HCT116 (cell line): ENCODE results near the gene RCOR1. TPM values are rescaled to one million over a fixed set of nuclear protein-coding genes. Genes with fewer than 3 reads are reported as not detected.

Experiments
- ATAC-seq: fragments of 200-7000 bp; cut with Tn5 transposase; 2 replicates; pipeline ENCODE4 v1.9.1; 2020; ENCODE audit warnings: mild to moderate bottlenecking, moderate library complexity
- BruUV-seq: library from RNA; stranded (reverse); fragments of 400-500 nt; replicated peaks from 2 replicates; lab custom pipeline; 2021; lab: Mats Ljungman, UMichigan
- CTCF ChIA-PET: fragments of 300-600 bp; sonication (Branson Sonifier 250); formaldehyde crosslinking; loops from one replicate; lab custom pipeline; 2021; ENCODE audit warnings: antibody characterized with exemption; lab: Charles Lee
- POLR2A ChIA-PET: fragments of 300-600, 350-600 bp; sonication (Branson Sonifier 250); formaldehyde crosslinking; loops from one replicate; lab custom pipeline; 2021; ENCODE audit warnings: antibody characterized with exemption; lab: Charles Lee
- RAD21 ChIA-PET, 2 experiments: fragments of 300-600 bp; sonication (Branson Sonifier 250); formaldehyde crosslinking; loops; one replicate each; lab custom pipeline; 2023; ENCODE audit warnings: low total read pairs in 2 of 2; ENCODE audit not compliant: uncharacterized antibody in 2 of 2, unreplicated experiment in 2 of 2, low non-redundant PET in 1 of 2; lab: Charles Lee
- DNase-seq: peaks from one replicate; pipeline ENCODE4 v3.0.0-alpha.2; 2010; ENCODE audit warnings: low read depth, low spot score
- H2AFZ ChIP-seq: fragments of 200-600 bp; shearing (Covaris generic), sonication (generic); 2 replicates; pipeline ENCODE4 v1.6.1; 2017; ENCODE audit warnings: low read depth, mixed run types, mixed read lengths, antibody characterized with exemption, low read length; ENCODE audit not compliant: poor library complexity, severe bottlenecking
- H3K27ac ChIP-seq: 2 replicates; pipeline ENCODE4 v1.5.1; 2012; ENCODE audit warnings: low read depth, low read length
- H3K27me3 ChIP-seq: fragments of 200-600 bp; sonication (generic); 2 replicates; pipeline ENCODE4 v1.6.1; 2016; ENCODE audit warnings: mixed run types, low read length, mixed read lengths; ENCODE audit not compliant: insufficient read depth
- H3K36me3 ChIP-seq, 2 experiments: fragments of 200-500 bp in 1 of 2; fragments of 200-600 bp in 1 of 2; sonication (Bioruptor generic) in 1 of 2; sonication (generic) in 1 of 2; 2 replicates each; pipeline versions ENCODE4 v1.5.1 to v1.6.1; 2014 to 2016; ENCODE audit warnings: low read length in 2 of 2, inconsistent platforms in 1 of 2, mixed read lengths in 1 of 2, mixed run types in 1 of 2; ENCODE audit not compliant: insufficient read depth in 2 of 2, control insufficient read depth in 1 of 2
- H3K4me1 ChIP-seq, 2 experiments: fragments of 200-600 bp in 1 of 2; sonication (generic) in 1 of 2; 2 replicates each; pipeline versions ENCODE4 v1.5.1 to v1.6.1; 2012 to 2017; ENCODE audit warnings: low read length in 2 of 2, inconsistent platforms in 1 of 2, mild to moderate bottlenecking in 1 of 2, mixed read lengths in 1 of 2, mixed run types in 1 of 2, moderate library complexity in 1 of 2; ENCODE audit not compliant: insufficient read depth in 2 of 2, control insufficient read depth in 1 of 2
- H3K4me2 ChIP-seq: fragments of 200-600 bp; sonication (generic); 2 replicates; pipeline ENCODE4 v1.6.1; 2017; ENCODE audit warnings: mixed run types, low read length, mixed read lengths
- H3K4me3 ChIP-seq, 2 experiments: fragments of 200-600 bp in 1 of 2; sonication (generic) in 1 of 2; replicated peaks in 1 of 2; 2 replicates each; pipeline ENCODE4 v1.5.1; 2011 to 2016; ENCODE audit warnings: low read length in 2 of 2, control low read depth in 1 of 2, low read depth in 1 of 2, mild to moderate bottlenecking in 1 of 2, mixed read lengths in 1 of 2, mixed run types in 1 of 2
- H3K79me2 ChIP-seq: fragments of 200-600 bp; sonication (generic); 2 replicates; pipeline ENCODE4 v1.6.1; 2017; ENCODE audit warnings: mild to moderate bottlenecking, mixed run types, low read length, moderate library complexity, mixed read lengths; ENCODE audit not compliant: insufficient read depth
- H3K9ac ChIP-seq: fragments of 200-600 bp; sonication (generic); 2 replicates; pipeline ENCODE4 v1.6.1; 2016; ENCODE audit warnings: low read length, mixed read lengths
- H3K9me2 ChIP-seq: fragments of 200-600 bp; sonication (generic), shearing (Covaris generic); 2 replicates; pipeline ENCODE4 v1.6.1; 2017; ENCODE audit warnings: mixed run types, mild to moderate bottlenecking, moderate library complexity; ENCODE audit not compliant: insufficient read depth
- H3K9me3 ChIP-seq, 2 experiments: fragments of 200-500 bp in 1 of 2; fragments of 200-600 bp in 1 of 2; sonication (Bioruptor generic) in 1 of 2; sonication (generic) in 1 of 2; 2 replicates each; pipeline ENCODE4 v1.6.1; 2014 to 2017; ENCODE audit warnings: low read length in 2 of 2, mixed read lengths in 2 of 2, inconsistent platforms in 1 of 2, low read depth in 1 of 2, mild to moderate bottlenecking in 1 of 2, mixed run types in 1 of 2, moderate library complexity in 1 of 2; ENCODE audit not compliant: control insufficient read depth in 1 of 2, insufficient read depth in 1 of 2
- H4K20me1 ChIP-seq: fragments of 200-600 bp; sonication (generic), shearing (Covaris generic); 2 replicates; pipeline ENCODE4 v1.6.1; 2017; ENCODE audit warnings: mixed run types, mild to moderate bottlenecking, moderate library complexity; ENCODE audit not compliant: insufficient read depth
- CBX3 ChIP-seq: IDR thresholded peaks from 2 replicates; pipeline ENCODE4 v1.6.1; 2012; ENCODE audit warnings: low read depth
- CEBPB ChIP-seq: IDR thresholded peaks from 2 replicates; pipeline ENCODE4 v1.6.1; 2012; ENCODE audit warnings: low read depth
- CTCF ChIP-seq, 3 experiments: fragments of 200-600 bp in 1 of 3; sonication (generic) in 1 of 3; IDR thresholded peaks in 2 of 3; conservative IDR thresholded peaks in 1 of 3; 2 replicates each; pipeline ENCODE4 v1.5.1; 2012 to 2017; ENCODE audit warnings: low read depth in 2 of 3, low read length in 2 of 3, antibody characterized with exemption in 1 of 3, borderline replicate concordance in 1 of 3, control low read depth in 1 of 3, mild to moderate bottlenecking in 1 of 3, mixed read lengths in 1 of 3, mixed run types in 1 of 3, moderate library complexity in 1 of 3; ENCODE audit not compliant: insufficient read depth in 1 of 3
- EGR1 ChIP-seq: IDR thresholded peaks from 2 replicates; pipeline ENCODE4 v1.6.1; 2012; ENCODE audit warnings: low read depth
- ELF1 ChIP-seq: IDR thresholded peaks from 2 replicates; pipeline ENCODE4 v1.6.1; 2012; ENCODE audit warnings: low read depth, borderline replicate concordance
- EZH2phosphoT487 ChIP-seq: fragments of 200-600 bp; IDR thresholded peaks from 2 replicates; pipeline ENCODE4 v1.6.1; 2018; ENCODE audit warnings: antibody characterized with exemption, borderline replicate concordance
- JUND ChIP-seq: IDR thresholded peaks from 2 replicates; pipeline ENCODE4 v1.6.1; 2012
- MAX ChIP-seq: IDR thresholded peaks from 2 replicates; pipeline ENCODE4 v1.6.1; 2012
- SIN3A ChIP-seq: IDR thresholded peaks from 2 replicates; pipeline ENCODE4 v1.6.1; 2012; ENCODE audit warnings: low read depth
- SP1 ChIP-seq: IDR thresholded peaks from 2 replicates; pipeline ENCODE4 v1.6.1; 2012; ENCODE audit warnings: low read depth
- TCF7L2 ChIP-seq: IDR thresholded peaks from 2 replicates; pipeline ENCODE4 v1.7.0; 2011; ENCODE audit warnings: borderline replicate concordance, inconsistent platforms; ENCODE audit not compliant: insufficient read depth, insufficient read length; ENCODE audit errors: extremely low read depth
- YY1 ChIP-seq: IDR thresholded peaks from 2 replicates; pipeline ENCODE4 v1.6.1; 2011; ENCODE audit warnings: low read length, low read depth, moderate library complexity, mild to moderate bottlenecking; ENCODE audit not compliant: insufficient replicate concordance; ENCODE audit errors: extremely low read depth
- ZNF274 ChIP-seq: fragments of 200-500 bp; sonication (Bioruptor generic); IDR thresholded peaks from 2 replicates; pipeline ENCODE4 v1.6.1; 2014; ENCODE audit warnings: mild to moderate bottlenecking, low read depth, low read length, inconsistent platforms
- intact Hi-C: fragments of 100-400 bp; cut with micrococcal nuclease; formaldehyde crosslinking; loops from 2 replicates; pipeline ENCODE4 v1.10.0; 2022
- total RNA-seq: library from RNA; stranded (reverse); gene quantifications from one replicate; pipeline ENCODE4 v1.2.1, GENCODE V29; 2021; ENCODE audit not compliant: unreplicated experiment
- TF ChIP-seq, protein P1 (sequence below): IDR thresholded peaks from 2 replicates; pipeline ENCODE4 v1.6.1; 2011; ENCODE audit warnings: mild to moderate bottlenecking, low read length, moderate library complexity; ENCODE audit not compliant: insufficient replicate concordance; ENCODE audit errors: extremely low read depth
- TF ChIP-seq, protein P2 (sequence below): IDR thresholded peaks from 2 replicates; pipeline ENCODE4 v1.6.1; 2012; ENCODE audit warnings: low read depth

The RCOR1 gene
- total RNA-seq, 1 experiment from 2014 or later: 30.7 TPM

DNA sequence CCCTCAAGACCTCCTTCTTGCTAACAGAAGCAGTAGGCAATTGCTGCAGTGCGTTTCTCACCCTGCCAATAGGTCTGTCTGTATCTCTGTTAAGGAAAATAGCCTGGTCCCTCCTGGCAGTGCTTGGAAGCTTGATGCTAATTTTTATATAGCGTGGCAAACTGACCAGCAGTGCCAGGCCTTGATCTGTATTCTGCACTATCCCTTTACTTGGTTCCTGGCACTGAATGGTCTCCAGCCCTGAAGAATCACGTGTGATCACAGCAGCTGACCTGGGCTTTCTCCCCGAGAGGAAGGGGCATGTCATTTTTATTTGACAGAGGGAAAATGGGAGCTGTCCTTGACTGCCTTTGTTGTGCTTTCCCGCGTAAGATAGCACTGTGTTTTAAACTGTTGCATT is 136.1 kb downstream of the RCOR1 start:
- no peak overlapping the region for H2AFZ ChIP-seq
- 0 out of 2 replicates have a peak, but pooled peaks cover 4% of the 10 kb centered on the region for H4K20me1 ChIP-seq
- H3K36me3 ChIP-seq: peaks cover 16 to 28% of the 10 kb centered on the region in 2 experiments; a peak in 3 of 4 replicates
- POLR2A ChIA-PET: no interaction called here
- RAD21 ChIA-PET: interaction anchor here in 1 of 2 experiments (0.6 kb wide), 1 partner anchor 45 kb away, joined by 5 read pairs; no protein-coding TSS in a partner anchor
- TF ChIP-seq, protein P1, sequence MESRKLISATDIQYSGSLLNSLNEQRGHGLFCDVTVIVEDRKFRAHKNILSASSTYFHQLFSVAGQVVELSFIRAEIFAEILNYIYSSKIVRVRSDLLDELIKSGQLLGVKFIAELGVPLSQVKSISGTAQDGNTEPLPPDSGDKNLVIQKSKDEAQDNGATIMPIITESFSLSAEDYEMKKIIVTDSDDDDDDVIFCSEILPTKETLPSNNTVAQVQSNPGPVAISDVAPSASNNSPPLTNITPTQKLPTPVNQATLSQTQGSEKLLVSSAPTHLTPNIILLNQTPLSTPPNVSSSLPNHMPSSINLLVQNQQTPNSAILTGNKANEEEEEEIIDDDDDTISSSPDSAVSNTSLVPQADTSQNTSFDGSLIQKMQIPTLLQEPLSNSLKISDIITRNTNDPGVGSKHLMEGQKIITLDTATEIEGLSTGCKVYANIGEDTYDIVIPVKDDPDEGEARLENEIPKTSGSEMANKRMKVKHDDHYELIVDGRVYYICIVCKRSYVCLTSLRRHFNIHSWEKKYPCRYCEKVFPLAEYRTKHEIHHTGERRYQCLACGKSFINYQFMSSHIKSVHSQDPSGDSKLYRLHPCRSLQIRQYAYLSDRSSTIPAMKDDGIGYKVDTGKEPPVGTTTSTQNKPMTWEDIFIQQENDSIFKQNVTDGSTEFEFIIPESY: no peak
- TF ChIP-seq ZNF274: no peak
- TF ChIP-seq CTCF (IDR thresholded peaks at IDR 0.05 in 2 of 3, conservative IDR thresholded peaks at IDR 0.05 in 1 of 3; ENCODE audit: borderline replicate concordance in 1 of 3, insufficient read depth in 1 of 3, low read depth in 2 of 3, low read length in 2 of 3): no peak
- TF ChIP-seq, protein P2, sequence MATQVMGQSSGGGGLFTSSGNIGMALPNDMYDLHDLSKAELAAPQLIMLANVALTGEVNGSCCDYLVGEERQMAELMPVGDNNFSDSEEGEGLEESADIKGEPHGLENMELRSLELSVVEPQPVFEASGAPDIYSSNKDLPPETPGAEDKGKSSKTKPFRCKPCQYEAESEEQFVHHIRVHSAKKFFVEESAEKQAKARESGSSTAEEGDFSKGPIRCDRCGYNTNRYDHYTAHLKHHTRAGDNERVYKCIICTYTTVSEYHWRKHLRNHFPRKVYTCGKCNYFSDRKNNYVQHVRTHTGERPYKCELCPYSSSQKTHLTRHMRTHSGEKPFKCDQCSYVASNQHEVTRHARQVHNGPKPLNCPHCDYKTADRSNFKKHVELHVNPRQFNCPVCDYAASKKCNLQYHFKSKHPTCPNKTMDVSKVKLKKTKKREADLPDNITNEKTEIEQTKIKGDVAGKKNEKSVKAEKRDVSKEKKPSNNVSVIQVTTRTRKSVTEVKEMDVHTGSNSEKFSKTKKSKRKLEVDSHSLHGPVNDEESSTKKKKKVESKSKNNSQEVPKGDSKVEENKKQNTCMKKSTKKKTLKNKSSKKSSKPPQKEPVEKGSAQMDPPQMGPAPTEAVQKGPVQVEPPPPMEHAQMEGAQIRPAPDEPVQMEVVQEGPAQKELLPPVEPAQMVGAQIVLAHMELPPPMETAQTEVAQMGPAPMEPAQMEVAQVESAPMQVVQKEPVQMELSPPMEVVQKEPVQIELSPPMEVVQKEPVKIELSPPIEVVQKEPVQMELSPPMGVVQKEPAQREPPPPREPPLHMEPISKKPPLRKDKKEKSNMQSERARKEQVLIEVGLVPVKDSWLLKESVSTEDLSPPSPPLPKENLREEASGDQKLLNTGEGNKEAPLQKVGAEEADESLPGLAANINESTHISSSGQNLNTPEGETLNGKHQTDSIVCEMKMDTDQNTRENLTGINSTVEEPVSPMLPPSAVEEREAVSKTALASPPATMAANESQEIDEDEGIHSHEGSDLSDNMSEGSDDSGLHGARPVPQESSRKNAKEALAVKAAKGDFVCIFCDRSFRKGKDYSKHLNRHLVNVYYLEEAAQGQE: no peak
- TF ChIP-seq CEBPB: no peak
- no peak for TF ChIP-seq MAX
- no peak for TF ChIP-seq JUND
- no peak for TF ChIP-seq SP1
- no peak for TF ChIP-seq CBX3
- TF ChIP-seq ELF1: no peak
- no peak for TF ChIP-seq TCF7L2
- no peak for TF ChIP-seq SIN3A
- TF ChIP-seq EGR1: no peak
- no peak for TF ChIP-seq YY1
- no peak for TF ChIP-seq EZH2phosphoT487
- BruUV-seq: TSS peak; percentile 9
- no peaks in the 10 kb centered on the region for H3K9me2 ChIP-seq
- H3K27ac ChIP-seq: no peak overlapping the region
- no peak overlapping the region for H3K4me3 ChIP-seq
- CTCF ChIA-PET: interaction anchor here (1.2 kb wide), 1 partner anchor 34 kb away, joined by 4 read pairs; no protein-coding TSS in a partner anchor
- ATAC-seq (no peak), DNase-seq (no peak)
- no peak overlapping the region for H3K9ac ChIP-seq
- no peaks in the 10 kb centered on the region for H3K9me3 ChIP-seq
- intact Hi-C loops: no loop called here
- no peaks in the 10 kb centered on the region for H3K27me3 ChIP-seq
- no peak overlapping the region for H3K4me2 ChIP-seq
- H3K79me2 ChIP-seq: 0 out of 2 replicates have a peak, but pooled peaks cover 3% of the 10 kb centered on the region
- no peaks in the 10 kb centered on the region for H3K4me1 ChIP-seq
